Aorta (tissue), 5 donors: Measurements from ENCODE around the gene ATP6V0B. TPM values are rescaled to one million over a fixed set of nuclear protein-coding genes. Genes with fewer than 3 reads are reported as not detected.
A peak's percentile ranks its signal among the peaks of the same experiment; 100 is the strongest.

Experiments used
- ATAC-seq: fragments of 200-7000 bp; cut with Tn5 transposase; one replicate; pipeline ENCODE4 v1.9.1; 2022; ENCODE audit warnings: moderate library complexity; ENCODE audit not compliant: low FRiP score
- DNase-seq, 2 donors: peaks; one replicate each; pipeline ENCODE4 v3.0.0-alpha.2; 2020
- H3K27ac ChIP-seq, 2 donors: one replicate each; pipeline ENCODE4 v1.5.1; 2013; ENCODE audit warnings: low read length in 2 of 2, mild to moderate bottlenecking in 2 of 2, moderate library complexity in 2 of 2, control low read depth in 1 of 2, inconsistent platforms in 1 of 2, low read depth in 1 of 2
- H3K27me3 ChIP-seq, 2 donors: one replicate each; pipeline ENCODE4 v1.6.1; 2013; ENCODE audit warnings: control low read depth in 1 of 2, low read length in 1 of 2, mild to moderate bottlenecking in 1 of 2, moderate library complexity in 1 of 2; ENCODE audit not compliant: insufficient read depth in 2 of 2, control insufficient read depth in 1 of 2
- H3K36me3 ChIP-seq, 2 donors: one replicate each; pipeline ENCODE4 v1.6.1; 2013; ENCODE audit warnings: control low read depth in 1 of 2, low read length in 1 of 2, mild to moderate bottlenecking in 1 of 2; ENCODE audit not compliant: insufficient read depth in 2 of 2, control insufficient read depth in 1 of 2
- H3K4me1 ChIP-seq, 2 donors: one replicate each; pipeline ENCODE4 v1.6.1; 2013; ENCODE audit warnings: low read length in 2 of 2, control low read depth in 1 of 2, mild to moderate bottlenecking in 1 of 2, moderate library complexity in 1 of 2; ENCODE audit not compliant: insufficient read depth in 2 of 2, control insufficient read depth in 1 of 2
- H3K4me3 ChIP-seq, 2 donors: one replicate each; pipeline ENCODE4 v1.5.1; 2013; ENCODE audit warnings: low read length in 2 of 2, control low read depth in 1 of 2, mild to moderate bottlenecking in 1 of 2
- H3K9me3 ChIP-seq: one replicate; pipeline ENCODE4 v1.6.1; 2013; ENCODE audit warnings: mild to moderate bottlenecking, low read length; ENCODE audit not compliant: control insufficient read depth
- WGBS, 2 donors: extraction: QIAGEN DNeasy Blood & Tissue Kit; methylation state at CpG; one replicate each; pipeline ENCODE4 v1.1.7; 2013; 5-methylcytosine and 5-hydroxymethylcytosine counted together
- intact Hi-C, 2 donors: fragments of 100-400 bp; cut with DNase I; formaldehyde crosslinking; loops; one replicate each; pipeline versions ENCODE4 v1.14.2 to v1.15.0; 2022
- polyA plus RNA-seq, 2 donors: library from polyadenylated mRNA; stranded (reverse); fragments of 200-250 nt; gene quantifications; one replicate each; pipeline ENCODE4 v1.2.3, GENCODE V29; 2013
- total RNA-seq, 2 donors: library from RNA; stranded (reverse); fragmentation: NEBNext Ultra II Directional; extraction: Animal tissue kit (Norgen Biotek cat#: 25700); gene quantifications; one replicate each; pipeline ENCODE4 v1.2.1, GENCODE V29; 2021
- donor health status: healthy with polysubstance abuse.
- donor health status: Bipolar disorder and iron deficiency.
- donor health status: DM: no; HTN: no; CAD: no.
- donor health status: DM: no; HTN: no; CAD: no.
- donor health status: DM: yes; HTN: yes; CAD: no.

Gene ATP6V0B
- total and polyA plus RNA-seq, 4 donors: 77.9 to 119 (median 94.2) TPM

DNA sequence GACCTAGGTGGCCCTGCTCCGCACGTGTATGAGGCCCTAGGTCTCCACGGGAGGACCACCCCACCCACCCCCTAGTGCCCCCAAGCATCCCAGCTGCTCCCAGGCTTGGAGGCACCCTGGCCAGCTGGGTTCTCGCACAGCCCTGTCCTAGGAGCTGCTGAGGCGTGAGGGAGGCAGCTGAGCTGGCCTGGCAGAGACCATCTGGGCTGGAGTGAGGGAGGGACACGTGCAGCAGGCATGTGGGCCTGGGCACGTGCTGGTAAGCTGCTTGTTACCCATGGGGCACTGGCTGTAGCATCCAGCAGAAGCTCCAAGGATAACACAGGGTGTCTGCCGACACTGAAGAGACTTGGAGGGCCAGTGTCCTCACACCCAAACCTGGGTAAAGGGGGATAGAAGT lies 46.4 kb downstream of the ATP6V0B start:
- intact Hi-C loops: no loop called here
- 72 to 83% methylated on average over 8 of the region's 8 CpGs for WGBS, 2 donors
- ATAC-seq: no peak

DNA sequence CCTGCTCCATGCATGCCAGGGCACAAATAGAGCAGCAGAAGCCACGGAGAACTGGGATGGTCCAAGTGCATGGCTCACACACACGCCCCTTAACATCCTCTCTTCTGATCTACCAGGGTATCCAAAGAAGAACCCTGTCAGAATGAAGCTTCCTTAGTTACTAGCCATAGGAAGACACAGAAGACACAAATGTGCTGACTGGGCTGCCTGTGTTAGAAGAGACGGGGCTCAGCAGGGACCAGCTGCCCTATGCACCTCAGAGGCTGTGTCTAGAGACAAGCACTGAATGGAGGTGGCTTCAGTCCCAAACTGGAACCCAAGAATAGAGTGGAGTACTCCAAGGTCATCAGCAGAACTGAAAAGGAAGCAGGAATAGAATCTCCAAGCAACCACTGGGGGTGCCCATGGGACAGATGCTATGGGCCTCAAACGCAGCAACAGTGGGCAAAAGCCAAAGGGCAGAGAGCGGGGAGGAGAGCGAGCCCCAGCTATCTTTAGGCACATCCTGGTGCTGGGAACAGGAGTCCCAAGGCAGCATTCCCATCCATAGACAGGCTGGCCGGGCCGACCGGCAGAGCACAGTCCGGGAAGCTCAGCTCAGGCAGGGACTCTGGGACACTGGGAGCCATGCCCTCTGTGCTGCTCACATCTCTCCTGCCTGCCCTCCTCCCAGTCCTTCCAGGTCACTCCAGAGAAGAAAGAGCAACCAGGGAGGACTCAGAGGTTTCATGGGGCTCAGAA lies 47.0 kb downstream of the ATP6V0B start:
- H3K4me1 ChIP-seq: no peaks in the 10 kb centered on the region
- no peak for DNase-seq
- intact Hi-C loops: no loop called here
- peaks cover 0 to 1% of the 10 kb centered on the region in 2 donors for H3K36me3 ChIP-seq
- no peaks in the 10 kb centered on the region for H3K9me3 ChIP-seq
- WGBS, 2 donors: 89 to 90% methylated on average over 10 of the region's 10 CpGs
- H3K27me3 ChIP-seq: no peaks in the 10 kb centered on the region
- no peak overlapping the region for H3K4me3 ChIP-seq
- ATAC-seq: no peak
- no peak overlapping the region for H3K27ac ChIP-seq

More for the DNA sequence above, 46.4 kb downstream of the ATP6V0B start:
- Histone ChIP-seq H3K9me3 (no peaks in the 10 kb centered on the region), H3K36me3 (peaks cover 0 to 1% of the 10 kb centered on the region in 2 donors), H3K4me1 (no peaks in the 10 kb centered on the region), H3K27ac (no peak overlapping the region), H3K4me3 (no peak overlapping the region), H3K27me3 (no peaks in the 10 kb centered on the region)
- no peak for DNase-seq

DNA sequence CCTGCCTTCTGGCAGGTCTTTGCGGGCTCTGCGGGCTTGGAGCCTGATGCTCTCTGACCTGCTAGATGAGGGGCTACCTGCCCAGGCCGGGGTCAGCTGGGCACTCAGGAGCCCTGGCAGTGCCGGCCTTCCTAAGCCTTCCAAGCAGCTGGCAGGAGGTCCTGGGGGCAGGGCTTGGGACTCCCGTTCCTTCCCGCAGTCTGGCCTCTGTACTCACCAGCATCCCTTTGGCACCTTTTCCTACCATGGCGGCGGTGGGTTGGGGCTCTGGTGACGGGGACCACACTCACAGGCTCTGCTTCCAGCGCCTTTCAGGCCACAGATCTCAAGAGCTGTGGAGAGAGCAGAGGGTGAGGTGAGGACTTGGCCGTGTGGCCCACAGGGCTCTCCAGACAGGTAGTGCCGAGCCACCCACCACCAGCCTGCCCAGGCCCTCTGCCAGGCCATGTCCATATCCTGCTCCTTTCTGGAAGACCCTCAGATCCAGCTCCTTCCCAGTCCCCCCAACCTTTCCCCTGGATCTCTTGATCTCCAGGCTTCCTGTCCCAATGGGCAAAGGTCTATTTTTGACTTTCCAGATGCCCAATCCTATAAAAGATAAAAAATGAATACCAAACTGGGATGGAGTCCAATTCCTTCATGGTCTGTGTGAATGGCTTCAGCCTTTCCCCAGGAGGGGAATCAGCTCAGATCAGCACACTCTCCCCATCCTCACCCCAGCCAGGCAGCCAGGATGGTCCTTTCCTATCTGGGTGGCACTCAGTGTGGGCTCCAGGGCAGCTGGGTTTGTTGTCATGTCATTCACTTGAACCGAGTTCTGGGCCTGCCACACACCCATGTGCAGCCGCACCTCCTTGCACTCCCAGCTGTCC lies 49.5 kb downstream of the ATP6V0B start:
- no peaks in the 10 kb centered on the region for H3K4me1 ChIP-seq
- ATAC-seq (no peak), DNase-seq (peak in 1 of 2 donors; percentile 34)
- H3K27me3 ChIP-seq: no peaks in the 10 kb centered on the region
- no peaks in the 10 kb centered on the region for H3K9me3 ChIP-seq
- intact Hi-C loops: no loop called here
- 83 to 85% methylated on average over 14 of the region's 14 CpGs for WGBS, 2 donors
- peaks cover 0 to 1% of the 10 kb centered on the region in 2 donors for H3K36me3 ChIP-seq
- no peak overlapping the region for H3K4me3 ChIP-seq
- H3K27ac ChIP-seq: no peak overlapping the region

DNA sequence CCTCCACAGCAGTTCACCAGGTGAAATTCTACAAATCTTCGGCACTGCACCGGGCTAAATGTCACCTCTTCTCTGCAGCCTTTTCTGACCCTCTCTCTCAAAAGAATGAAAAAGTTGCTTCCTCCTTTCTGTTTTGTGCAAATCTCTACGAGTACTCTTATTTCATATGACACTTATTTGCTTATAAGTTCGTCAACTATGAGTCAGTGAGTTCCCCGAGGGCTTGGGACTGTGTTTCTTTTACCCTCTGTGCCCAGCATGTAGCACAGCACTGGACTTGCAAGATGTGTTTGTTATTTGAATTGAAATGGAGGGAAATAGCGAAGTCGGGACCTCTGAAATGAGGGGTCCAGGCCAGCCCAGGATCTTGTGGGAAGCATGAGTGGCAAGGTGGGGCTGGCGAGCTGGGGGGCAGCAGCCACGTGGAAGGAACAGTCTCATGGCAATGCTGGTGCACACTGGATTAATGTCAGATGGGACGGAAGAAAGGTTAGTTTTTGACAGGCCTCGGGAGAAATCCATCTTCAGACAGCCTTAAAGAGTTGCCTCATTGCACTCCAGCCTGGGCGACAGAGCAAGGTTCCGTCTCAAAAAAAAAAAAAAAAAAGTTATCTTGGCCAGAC lies 50.3 kb downstream of the ATP6V0B start:
- Histone ChIP-seq H3K9me3 (no peaks in the 10 kb centered on the region), H3K4me1 (no peaks in the 10 kb centered on the region), H3K4me3 (no peak overlapping the region), H3K27me3 (no peaks in the 10 kb centered on the region), H3K27ac (no peak overlapping the region), H3K36me3 (peaks cover 0 to 1% of the 10 kb centered on the region in 2 donors)
- ATAC-seq: no peak
- peak in 1 of 2 donors; percentile 10 for DNase-seq
- 85 to 88% methylated on average over 13 of the region's 13 CpGs for WGBS, 2 donors
- intact Hi-C loops: no loop called here

DNA sequence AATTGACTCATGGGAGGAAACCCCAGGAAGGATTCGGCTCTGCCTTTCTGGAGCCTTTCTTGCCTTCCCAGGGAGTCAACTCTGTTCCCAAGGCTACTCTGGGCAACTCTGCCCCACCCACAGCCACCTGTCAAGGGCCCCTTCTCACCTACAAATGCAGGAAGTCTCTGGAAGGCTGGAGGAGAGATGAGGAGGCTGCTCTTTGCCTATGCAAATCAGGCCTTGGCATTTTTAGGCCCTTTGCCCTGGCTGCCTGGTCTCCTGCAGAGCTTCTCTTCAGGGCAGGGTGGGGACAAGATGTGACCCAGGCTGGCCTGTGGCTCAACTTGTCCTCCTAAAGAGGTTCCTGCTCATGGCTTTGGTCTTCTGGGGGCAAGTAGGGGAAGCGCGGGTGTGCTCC lies 51.1 kb downstream of the ATP6V0B start:
- peak in 1 of 2 donors; percentile 9 for DNase-seq
- H3K27me3 ChIP-seq: no peaks in the 10 kb centered on the region
- no peak for ATAC-seq
- H3K4me1 ChIP-seq: no peaks in the 10 kb centered on the region
- peaks cover 0 to 1% of the 10 kb centered on the region in 2 donors for H3K36me3 ChIP-seq
- no peak overlapping the region for H3K4me3 ChIP-seq
- WGBS, 2 donors: 82 to 88% methylated on average over 3 of the region's 3 CpGs
- H3K9me3 ChIP-seq: no peaks in the 10 kb centered on the region
- H3K27ac ChIP-seq: no peak overlapping the region
- intact Hi-C loops: no loop called here

DNA sequence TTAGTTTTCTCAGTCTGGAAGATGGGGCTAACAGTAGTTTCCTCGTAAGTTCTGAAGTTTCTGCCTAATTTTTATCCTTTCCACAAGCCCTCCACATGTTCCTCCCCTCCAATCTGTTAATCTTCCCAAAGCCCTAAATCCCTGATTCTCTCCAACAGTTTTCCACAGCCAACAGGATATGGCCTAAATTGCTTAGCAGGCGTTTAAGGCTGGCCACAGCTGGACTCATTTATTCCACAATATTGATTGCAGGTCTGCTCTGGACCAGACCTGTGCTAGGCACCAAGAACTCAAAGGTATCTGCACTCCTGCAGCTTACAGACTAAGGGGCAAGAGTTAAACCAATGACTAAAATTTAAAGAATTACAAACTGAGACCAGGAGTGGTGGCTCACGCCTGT lies 52.6 kb downstream of the ATP6V0B start:
- Histone ChIP-seq H3K4me1 (no peaks in the 10 kb centered on the region), H3K9me3 (no peaks in the 10 kb centered on the region), H3K36me3 (no peaks in the 10 kb centered on the region), H3K27me3 (no peaks in the 10 kb centered on the region), H3K27ac (no peak overlapping the region), H3K4me3 (no peak overlapping the region)
- no peak for ATAC-seq
- no peak for DNase-seq
- WGBS, 2 donors: 92 to 94% methylated on average over 3 of the region's 3 CpGs
- intact Hi-C loops: no loop called here

Other genes with a start within 250 kb of the ATP6V0B start
- gene ARTN, start 41.2 kb upstream of the ATP6V0B start, total RNA-seq: 1 to 10 TPM; 1.8 to 4.9 TPM
- 1 to 10 TPM in 1 of 2 donors, not detected in 1; 2.1 TPM for gene ARTN, start 41.2 kb upstream of the ATP6V0B start, polyA plus RNA-seq
- gene IPO13, start 28.0 kb upstream of the ATP6V0B start, total RNA-seq: 10 to 100 TPM; 19.4 to 22.5 TPM
- gene IPO13, start 28.0 kb upstream of the ATP6V0B start, polyA plus RNA-seq: 10 to 100 TPM in 1 of 2 donors, 1 to 10 TPM in 1; 9.8 to 29.2 TPM
- 10 to 100 TPM; 11.8 to 14.7 TPM for gene DPH2, start 5.0 kb upstream of the ATP6V0B start, total RNA-seq
- gene DPH2, start 5.0 kb upstream of the ATP6V0B start, polyA plus RNA-seq: 10 to 100 TPM in 1 of 2 donors, 1 to 10 TPM in 1; 6.0 to 15.8 TPM
- gene B4GALT2, start 4.2 kb downstream of the ATP6V0B start, total RNA-seq: 10 to 100 TPM; 31.8 to 32.2 TPM
- 10 to 100 TPM; 34.8 to 40.2 TPM for gene B4GALT2, start 4.2 kb downstream of the ATP6V0B start, polyA plus RNA-seq
- gene CCDC24, start 16.6 kb downstream of the ATP6V0B start, total RNA-seq: 1 to 10 TPM; 2.6 to 6.0 TPM
- gene CCDC24, start 16.6 kb downstream of the ATP6V0B start, polyA plus RNA-seq: 10 to 100 TPM in 1 of 2 donors, 1 to 10 TPM in 1; 5.8 to 29.7 TPM
- gene SLC6A9, start 56.5 kb downstream of the ATP6V0B start, total RNA-seq: 10 to 100 TPM in 1 of 2 donors, 1 to 10 TPM in 1; 5.5 to 18.9 TPM
- 1 to 10 TPM; 1.3 to 7.5 TPM for gene SLC6A9, start 56.5 kb downstream of the ATP6V0B start, polyA plus RNA-seq
- gene KLF17, start 143.9 kb downstream of the ATP6V0B start, total RNA-seq: under 1 TPM; 0.16 to 0.33 TPM
- under 1 TPM; 0.13 to 0.15 TPM for gene KLF17, start 143.9 kb downstream of the ATP6V0B start, polyA plus RNA-seq
- not detected for gene KLF18, start 166.7 kb downstream of the ATP6V0B start, total RNA-seq
- not detected for gene KLF18, start 166.7 kb downstream of the ATP6V0B start, polyA plus RNA-seq
- gene DMAP1, start 238.5 kb downstream of the ATP6V0B start, total RNA-seq: 10 to 100 TPM; 30.1 to 36.4 TPM
- gene DMAP1, start 238.5 kb downstream of the ATP6V0B start, polyA plus RNA-seq: 100 to 1,000 TPM in 1 of 2 donors, 10 to 100 TPM in 1; 21.8 to 134 TPM